GM12878 (cell line): Measurements from ENCODE around the gene METTL5. TPM values are rescaled to one million over a fixed set of nuclear protein-coding genes. Genes with fewer than 3 reads are reported as not detected.

Source experiments
- ATAC-seq: fragments of 200-7000 bp; cut with Tn5 transposase; 3 replicates; pipeline ENCODE4 v1.9.1; 2020; ENCODE audit warnings: mild to moderate bottlenecking, moderate library complexity
- BruUV-seq: library from RNA; stranded (reverse); fragments of 400-500 nt; replicated peaks from 2 replicates; lab custom pipeline; 2021; lab: Mats Ljungman, UMichigan
- CTCF ChIA-PET: fragments of 300-600 bp; sonication (Branson Sonifier 250); formaldehyde crosslinking; extraction: SDS; loops from one replicate; lab custom pipeline; 2021; ENCODE audit warnings: inconsistent platforms; lab: Yijun Ruan, JAX
- POLR2A ChIA-PET: fragments of 350-600 bp; formaldehyde crosslinking; extraction: SDS; loops from one replicate; lab custom pipeline; 2021; ENCODE audit warnings: inconsistent platforms; lab: Charles Lee
- RAD21 ChIA-PET: fragments of 300-600 bp; sonication (Branson Sonifier 250); formaldehyde crosslinking; loops from one replicate; lab custom pipeline; 2023; ENCODE audit warnings: antibody characterized with exemption; ENCODE audit not compliant: unreplicated experiment; lab: Charles Lee
- SMC1A ChIA-PET: fragments of 300-600 bp; sonication (Branson Sonifier 250); formaldehyde crosslinking; loops from one replicate; lab custom pipeline; 2023; ENCODE audit not compliant: unreplicated experiment, uncharacterized antibody; lab: Charles Lee
- DNase-seq: peaks from one replicate; pipeline ENCODE4 v3.0.0-alpha.2; 2011; ENCODE audit warnings: low read depth, low spot score
- FAIRE-seq: peaks from 3 replicates; lab custom pipeline; 2011; peaks lifted over from hg19 to GRCh38; lab: Jason Lieb, UNC
- H2AFZ ChIP-seq: 2 replicates; pipeline ENCODE4 v1.6.0; 2011; ENCODE audit warnings: low read depth, low read length, control low read depth; ENCODE audit not compliant: control insufficient read depth
- H3K27ac ChIP-seq: 2 replicates; pipeline ENCODE4 v1.5.1; 2011; ENCODE audit warnings: control low read depth; ENCODE audit not compliant: control insufficient read depth, insufficient read depth
- H3K27me3 ChIP-seq, 2 experiments: replicated peaks in 1 of 2; 2 replicates each; pipeline versions ENCODE4 v1.6.0 to v1.6.1; 2011; ENCODE audit warnings: low read length in 1 of 2; ENCODE audit not compliant: control insufficient read depth in 2 of 2, insufficient read depth in 2 of 2
- H3K36me3 ChIP-seq, 2 experiments: 2 replicates each; pipeline ENCODE4 v1.5.1; 2011; ENCODE audit warnings: low read length in 1 of 2; ENCODE audit not compliant: control insufficient read depth in 2 of 2, insufficient read depth in 2 of 2
- H3K4me1 ChIP-seq: 2 replicates; pipeline ENCODE4 v1.6.1; 2011; ENCODE audit warnings: mild to moderate bottlenecking, low read length, moderate library complexity, mixed read lengths; ENCODE audit not compliant: control insufficient read depth, insufficient read depth
- H3K4me2 ChIP-seq: 2 replicates; pipeline ENCODE4 v1.6.0; 2011; ENCODE audit warnings: control low read depth; ENCODE audit not compliant: control insufficient read depth, insufficient read depth
- H3K4me3 ChIP-seq: fragments of 200-600 bp; sonication (generic); 2 replicates; pipeline ENCODE4 v1.5.1; 2016
- H3K79me2 ChIP-seq: 2 replicates; pipeline ENCODE4 v1.6.0; 2011; ENCODE audit warnings: low read length; ENCODE audit not compliant: control insufficient read depth, insufficient read depth
- H3K9ac ChIP-seq: 2 replicates; pipeline ENCODE4 v1.8.0; 2011; ENCODE audit warnings: low read length, control low read depth, mixed read lengths; ENCODE audit not compliant: control insufficient read depth, insufficient read depth
- H3K9me3 ChIP-seq: replicated peaks from 3 replicates; pipeline ENCODE4 v1.5.1; 2011; ENCODE audit warnings: mild to moderate bottlenecking, low read length; ENCODE audit not compliant: control insufficient read depth, insufficient read depth
- H4K20me1 ChIP-seq: 2 replicates; pipeline ENCODE4 v1.6.0; 2011; ENCODE audit not compliant: control insufficient read depth, insufficient read depth
- ELK1 ChIP-seq: IDR thresholded peaks from 2 replicates; pipeline ENCODE4 v1.6.1; 2012; ENCODE audit warnings: low read depth, low read length, improper control_type of control experiment
- EP300 ChIP-seq, 2 experiments: fragments of 150-350 bp in 1 of 2; IDR thresholded peaks; 2 replicates each; pipeline ENCODE4 v1.6.1; 2011 to 2012; ENCODE audit warnings: low read depth in 2 of 2, low read length in 2 of 2, borderline replicate concordance in 1 of 2, improper control_type of control experiment in 1 of 2, inconsistent platforms in 1 of 2; ENCODE audit not compliant: control insufficient read depth in 1 of 2
- FOXK2 ChIP-seq: fragments of 450-650 bp; IDR thresholded peaks from 2 replicates; pipeline ENCODE4 v1.6.1; 2017; ENCODE audit warnings: mild to moderate bottlenecking, moderate library complexity
- MEF2B ChIP-seq: fragments of 450-650 bp; IDR thresholded peaks from 2 replicates; pipeline ENCODE4 v1.6.1; 2018; ENCODE audit warnings: mild to moderate bottlenecking, moderate library complexity; ENCODE audit not compliant: partially characterized antibody, poor library complexity, severe bottlenecking
- NBN ChIP-seq: fragments of 450-650 bp; IDR thresholded peaks from 2 replicates; pipeline ENCODE4 v1.6.1; 2016
- POLR2A ChIP-seq: IDR thresholded peaks from 2 replicates; pipeline ENCODE4 v1.6.1; 2011; ENCODE audit warnings: low read depth, mild to moderate bottlenecking, low read length
- POU2F2 ChIP-seq: IDR thresholded peaks from 3 replicates; pipeline ENCODE4 v1.6.1; 2011; ENCODE audit warnings: low read depth, mild to moderate bottlenecking, low read length, borderline replicate concordance
- RB1 ChIP-seq: fragments of 450-650 bp; formaldehyde crosslinking; IDR thresholded peaks from 2 replicates; pipeline ENCODE4 v1.6.1; 2017; ENCODE audit warnings: mild to moderate bottlenecking, borderline replicate concordance
- YBX1 ChIP-seq: fragments of 450-650 bp; IDR thresholded peaks from 2 replicates; pipeline ENCODE4 v1.6.1; 2016; ENCODE audit warnings: antibody characterized with exemption
- WGBS: methylation state at CpG from one replicate; pipeline ENCODE4 v1.1.6; 2016; ENCODE audit warnings: low lambda C conversion rate; ENCODE audit not compliant: insufficient replicate concordance, insufficient coverage; ENCODE audit errors: missing lambda C conversion rate; 5-methylcytosine and 5-hydroxymethylcytosine counted together
- in situ Hi-C: fragments of 300-500 bp; cut with MboI; formaldehyde crosslinking; loops from 9 replicates; pipeline ENCODE4 v1.14.3; 2018; ENCODE audit warnings: mixed read lengths
- intact Hi-C: fragments of 100-400 bp; cut with micrococcal nuclease; formaldehyde crosslinking; loops from one replicate; pipeline ENCODE4 v1.14.2; 2022; ENCODE audit not compliant: unreplicated experiment
- polyA plus RNA-seq, 11 experiments: library from polyadenylated mRNA; depleted of rRNA in 4 of 11; unstranded in 6 of 11; stranded (reverse) in 5 of 11; fragments of >200 nt; fragmentation: Nextera tagmentation in 4 of 11; fragmentation: Illumina TruSeq in 1 of 11; extraction: Ambion mirVana in 4 of 11; extraction: Trizol in 1 of 11; gene quantifications; 1 replicate in 1 of 11; 2 replicates in 10 of 11; pipeline versions ENCODE4 v1.2.1 to v1.2.3, GENCODE V29; 2011 to 2016; ENCODE audit warnings: inconsistent platforms in 2 of 11, missing spikeins in 2 of 11, low read depth in 1 of 11
- total RNA-seq, 4 experiments: library from RNA; depleted of rRNA in 3 of 4; stranded (reverse); fragments of >200 nt in 3 of 4; fragmentation: Illumina TruSeq in 1 of 4; extraction: Trizol in 1 of 4; gene quantifications; 2 replicates each; pipeline versions ENCODE4 v1.2.1 to v1.2.3, GENCODE V29; 2013 to 2021
- TF ChIP-seq, protein P1 (sequence below), 3 experiments: IDR thresholded peaks in 2 of 3; conservative IDR thresholded peaks in 1 of 3; 2 replicates each; pipeline ENCODE4 v1.5.1; 2011; ENCODE audit warnings: low read depth in 3 of 3, low read length in 3 of 3, mild to moderate bottlenecking in 3 of 3, control low read depth in 2 of 3, moderate library complexity in 2 of 3, inconsistent platforms in 1 of 3, mixed read lengths in 1 of 3; ENCODE audit not compliant: control insufficient read depth in 2 of 3, insufficient read depth in 1 of 3; ENCODE audit errors: extremely low read depth in 1 of 3
- TF ChIP-seq, protein P2 (sequence below): IDR thresholded peaks from 2 replicates; pipeline ENCODE4 v1.6.1; 2012; ENCODE audit warnings: low read depth, low read length, improper control_type of control experiment
- TF ChIP-seq, protein P3 (sequence below): fragments of 450-650 bp; IDR thresholded peaks from 2 replicates; pipeline ENCODE4 v1.6.1; 2018; ENCODE audit warnings: borderline replicate concordance, mild to moderate bottlenecking; ENCODE audit not compliant: partially characterized antibody
- TF ChIP-seq, protein P4 (sequence below): fragments of 450-650 bp; IDR thresholded peaks from 2 replicates; pipeline ENCODE4 v1.6.1; 2017; ENCODE audit warnings: mild to moderate bottlenecking, moderate library complexity

METTL5 gene
- total and polyA plus RNA-seq, 10 of the 15 experiments (the other 5 are each of a cell fraction or from before 2014, with no cell fraction given), result 55.0 to 204 (median 87.4) TPM

- Histone ChIP-seq H3K27ac (no peak overlapping the region), H3K4me1 (no peaks in the 10 kb centered on the region), H3K27me3 (no peaks in the 10 kb centered on the region), H3K36me3 (no peaks in the 10 kb centered on the region), H2AFZ (no peak overlapping the region), H3K4me2 (no peak overlapping the region), H3K79me2 (no peaks in the 10 kb centered on the region; the same call in none of the 2 replicates), H4K20me1 (no peaks in the 10 kb centered on the region), H3K9ac (no peak overlapping the region), H3K4me3 (no peak overlapping the region), H3K9me3 (no peaks in the 10 kb centered on the region)
- in situ Hi-C loops (no loop called here), intact Hi-C loops (no loop called here)
- BruUV-seq, result no TSS peak
- ChIA-PET CTCF (no interaction called here), POLR2A (no interaction called here), RAD21 (no interaction called here), SMC1A (interaction anchor here (0.7 to 2.1 kb wide), 2 partner anchors 15 to 777 kb away, joined by 3 to 7 read pairs; no protein-coding TSS in a partner anchor)
- ATAC-seq (no peak), DNase-seq (no peak), FAIRE-seq (no peak)
- 96% methylated on average over 4 of the region's 4 CpGs for WGBS
- TF ChIP-seq ELK1 (no peak), MEF2B (no peak), NBN (no peak), EP300 (IDR thresholded peaks at IDR 0.05; ENCODE audit: borderline replicate concordance in 1 of 2, control insufficient read depth in 1 of 2, low read depth in 2 of 2, low read length in 2 of 2) (no peak), POLR2A (no peak), RB1 (no peak), POU2F2 (no peak), YBX1 (no peak), FOXK2 (no peak)
- TF ChIP-seq, protein P1, sequence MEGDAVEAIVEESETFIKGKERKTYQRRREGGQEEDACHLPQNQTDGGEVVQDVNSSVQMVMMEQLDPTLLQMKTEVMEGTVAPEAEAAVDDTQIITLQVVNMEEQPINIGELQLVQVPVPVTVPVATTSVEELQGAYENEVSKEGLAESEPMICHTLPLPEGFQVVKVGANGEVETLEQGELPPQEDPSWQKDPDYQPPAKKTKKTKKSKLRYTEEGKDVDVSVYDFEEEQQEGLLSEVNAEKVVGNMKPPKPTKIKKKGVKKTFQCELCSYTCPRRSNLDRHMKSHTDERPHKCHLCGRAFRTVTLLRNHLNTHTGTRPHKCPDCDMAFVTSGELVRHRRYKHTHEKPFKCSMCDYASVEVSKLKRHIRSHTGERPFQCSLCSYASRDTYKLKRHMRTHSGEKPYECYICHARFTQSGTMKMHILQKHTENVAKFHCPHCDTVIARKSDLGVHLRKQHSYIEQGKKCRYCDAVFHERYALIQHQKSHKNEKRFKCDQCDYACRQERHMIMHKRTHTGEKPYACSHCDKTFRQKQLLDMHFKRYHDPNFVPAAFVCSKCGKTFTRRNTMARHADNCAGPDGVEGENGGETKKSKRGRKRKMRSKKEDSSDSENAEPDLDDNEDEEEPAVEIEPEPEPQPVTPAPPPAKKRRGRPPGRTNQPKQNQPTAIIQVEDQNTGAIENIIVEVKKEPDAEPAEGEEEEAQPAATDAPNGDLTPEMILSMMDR (IDR thresholded peaks at IDR 0.05 in 2 of 3, conservative IDR thresholded peaks at IDR 0.05 in 1 of 3; ENCODE audit: control insufficient read depth in 2 of 3, extremely low read depth in 1 of 3, insufficient read depth in 1 of 3, low read depth in 3 of 3, low read length in 3 of 3), result no peak
- TF ChIP-seq, protein P2, sequence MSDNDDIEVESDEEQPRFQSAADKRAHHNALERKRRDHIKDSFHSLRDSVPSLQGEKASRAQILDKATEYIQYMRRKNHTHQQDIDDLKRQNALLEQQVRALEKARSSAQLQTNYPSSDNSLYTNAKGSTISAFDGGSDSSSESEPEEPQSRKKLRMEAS, result no peak
- TF ChIP-seq, protein P3, sequence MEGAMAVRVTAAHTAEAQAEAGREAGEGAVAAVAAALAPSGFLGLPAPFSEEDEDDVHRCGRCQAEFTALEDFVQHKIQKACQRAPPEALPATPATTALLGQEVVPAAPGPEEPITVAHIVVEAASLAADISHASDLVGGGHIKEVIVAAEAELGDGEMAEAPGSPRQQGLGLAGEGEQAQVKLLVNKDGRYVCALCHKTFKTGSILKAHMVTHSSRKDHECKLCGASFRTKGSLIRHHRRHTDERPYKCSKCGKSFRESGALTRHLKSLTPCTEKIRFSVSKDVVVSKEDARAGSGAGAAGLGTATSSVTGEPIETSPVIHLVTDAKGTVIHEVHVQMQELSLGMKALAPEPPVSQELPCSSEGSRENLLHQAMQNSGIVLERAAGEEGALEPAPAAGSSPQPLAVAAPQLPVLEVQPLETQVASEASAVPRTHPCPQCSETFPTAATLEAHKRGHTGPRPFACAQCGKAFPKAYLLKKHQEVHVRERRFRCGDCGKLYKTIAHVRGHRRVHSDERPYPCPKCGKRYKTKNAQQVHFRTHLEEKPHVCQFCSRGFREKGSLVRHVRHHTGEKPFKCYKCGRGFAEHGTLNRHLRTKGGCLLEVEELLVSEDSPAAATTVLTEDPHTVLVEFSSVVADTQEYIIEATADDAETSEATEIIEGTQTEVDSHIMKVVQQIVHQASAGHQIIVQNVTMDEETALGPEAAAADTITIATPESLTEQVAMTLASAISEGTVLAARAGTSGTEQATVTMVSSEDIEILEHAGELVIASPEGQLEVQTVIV, result no peak
- TF ChIP-seq, protein P4, sequence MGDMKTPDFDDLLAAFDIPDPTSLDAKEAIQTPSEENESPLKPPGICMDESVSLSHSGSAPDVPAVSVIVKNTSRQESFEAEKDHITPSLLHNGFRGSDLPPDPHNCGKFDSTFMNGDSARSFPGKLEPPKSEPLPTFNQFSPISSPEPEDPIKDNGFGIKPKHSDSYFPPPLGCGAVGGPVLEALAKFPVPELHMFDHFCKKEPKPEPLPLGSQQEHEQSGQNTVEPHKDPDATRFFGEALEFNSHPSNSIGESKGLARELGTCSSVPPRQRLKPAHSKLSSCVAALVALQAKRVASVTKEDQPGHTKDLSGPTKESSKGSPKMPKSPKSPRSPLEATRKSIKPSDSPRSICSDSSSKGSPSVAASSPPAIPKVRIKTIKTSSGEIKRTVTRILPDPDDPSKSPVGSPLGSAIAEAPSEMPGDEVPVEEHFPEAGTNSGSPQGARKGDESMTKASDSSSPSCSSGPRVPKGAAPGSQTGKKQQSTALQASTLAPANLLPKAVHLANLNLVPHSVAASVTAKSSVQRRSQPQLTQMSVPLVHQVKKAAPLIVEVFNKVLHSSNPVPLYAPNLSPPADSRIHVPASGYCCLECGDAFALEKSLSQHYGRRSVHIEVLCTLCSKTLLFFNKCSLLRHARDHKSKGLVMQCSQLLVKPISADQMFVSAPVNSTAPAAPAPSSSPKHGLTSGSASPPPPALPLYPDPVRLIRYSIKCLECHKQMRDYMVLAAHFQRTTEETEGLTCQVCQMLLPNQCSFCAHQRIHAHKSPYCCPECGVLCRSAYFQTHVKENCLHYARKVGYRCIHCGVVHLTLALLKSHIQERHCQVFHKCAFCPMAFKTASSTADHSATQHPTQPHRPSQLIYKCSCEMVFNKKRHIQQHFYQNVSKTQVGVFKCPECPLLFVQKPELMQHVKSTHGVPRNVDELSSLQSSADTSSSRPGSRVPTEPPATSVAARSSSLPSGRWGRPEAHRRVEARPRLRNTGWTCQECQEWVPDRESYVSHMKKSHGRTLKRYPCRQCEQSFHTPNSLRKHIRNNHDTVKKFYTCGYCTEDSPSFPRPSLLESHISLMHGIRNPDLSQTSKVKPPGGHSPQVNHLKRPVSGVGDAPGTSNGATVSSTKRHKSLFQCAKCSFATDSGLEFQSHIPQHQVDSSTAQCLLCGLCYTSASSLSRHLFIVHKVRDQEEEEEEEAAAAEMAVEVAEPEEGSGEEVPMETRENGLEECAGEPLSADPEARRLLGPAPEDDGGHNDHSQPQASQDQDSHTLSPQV, result no peak
These were observed 34.7 kb upstream of the METTL5 start for GRCh38 chr2:169859423-169859822.
